Measurements from ENCODE around the gene PHACTR2.
"Not testable (repeated sequence)": the region's sequence is repeated elsewhere in the genome, so short reads cannot be mapped to it uniquely, and the experiment has no call there.

PHACTR2 gene

DNA sequence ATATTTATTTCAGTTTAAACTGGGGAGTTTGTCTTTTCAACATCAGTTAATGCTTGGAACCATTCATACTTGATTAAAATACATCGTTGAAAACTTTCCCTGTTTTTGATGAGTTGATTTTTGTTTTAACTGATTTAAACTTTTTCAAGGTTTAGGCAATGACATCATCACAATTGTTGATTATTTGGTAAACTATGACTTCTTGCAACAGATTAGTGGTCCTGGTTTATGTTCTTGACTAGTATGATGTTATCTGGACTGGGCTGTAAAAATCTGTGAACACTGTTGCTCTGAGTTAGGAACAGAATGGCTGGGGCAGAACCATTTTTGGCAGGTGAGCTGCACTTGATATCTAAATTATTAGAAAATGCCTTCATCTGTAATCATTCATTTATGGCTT lies 186.5 kb downstream of the PHACTR2 start, which contains the start of gene ZC2HC1B:
TSS of gene ZC2HC1B (plus strand) at position 241 of the 400 bp plus-strand sequence. CDS start at position 307, 66 bp downstream.
- DNase-seq (ENCODE audit: low spot score) = no peak

DNA sequence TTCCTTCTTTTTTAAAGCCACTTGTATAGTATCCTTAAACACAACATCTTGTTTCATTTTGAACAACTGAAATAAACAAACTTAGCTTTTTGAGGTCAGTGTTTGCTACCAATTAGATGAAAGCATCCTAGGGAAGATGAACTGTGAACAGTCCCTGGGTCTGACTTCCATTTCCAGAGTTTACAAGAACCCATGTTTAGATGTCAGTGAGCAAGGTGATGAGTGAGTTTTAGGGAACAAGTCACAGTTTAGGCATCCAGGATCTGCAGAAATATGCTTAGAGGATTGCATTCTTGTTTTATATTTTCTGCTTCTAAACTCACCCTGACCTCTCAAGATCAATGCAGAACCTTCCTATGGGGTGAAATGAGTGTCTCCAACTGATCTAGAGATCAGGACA lies 189.5 kb downstream of the PHACTR2 start:
- no peak for DNase-seq (ENCODE audit: low spot score)

DNA sequence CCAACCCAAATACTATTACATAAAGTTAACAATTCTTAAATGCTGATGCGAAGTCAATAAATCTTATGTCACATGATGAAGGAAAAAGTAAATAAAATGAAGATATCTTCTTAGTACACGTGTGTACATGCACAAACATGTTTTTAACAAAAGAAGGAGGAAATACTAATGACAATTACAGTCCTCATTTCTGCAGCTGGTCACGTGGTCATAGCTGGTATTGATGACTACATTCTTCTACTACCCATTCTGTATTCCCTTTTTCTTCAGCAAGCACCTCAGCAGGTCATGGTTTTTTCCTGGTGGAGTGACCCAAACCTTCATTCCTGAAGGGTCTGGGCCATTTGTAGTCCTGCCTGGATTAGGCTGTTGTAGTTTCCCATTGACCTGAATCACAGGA lies 191.0 kb downstream of the PHACTR2 start:
- not testable (repeated sequence) for DNase-seq (ENCODE audit: low spot score)

DNA sequence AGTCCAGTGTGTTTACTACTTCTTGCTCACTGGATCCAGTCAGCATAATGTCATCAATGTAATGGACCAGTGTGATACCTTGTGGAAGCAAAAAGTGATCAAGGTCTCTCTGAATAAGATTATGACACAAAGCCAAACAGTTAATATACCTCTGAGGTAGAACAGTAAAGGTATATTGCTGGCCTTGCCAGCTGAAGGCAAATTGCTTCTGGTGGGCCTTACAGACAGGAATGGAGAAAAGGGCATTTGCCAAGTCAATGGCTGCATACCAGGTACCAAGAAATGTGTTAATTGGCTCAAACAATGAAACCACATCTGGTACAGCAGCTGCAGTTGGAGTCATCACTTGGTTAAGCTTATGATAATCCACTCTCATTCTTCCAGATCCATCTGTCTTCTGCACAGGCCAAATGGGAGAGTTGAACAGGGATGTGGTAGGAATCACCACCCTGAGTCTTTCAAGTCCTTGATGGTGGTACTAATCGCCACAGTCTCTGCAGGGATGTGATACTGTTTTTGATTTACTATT lies 193.5 kb downstream of the PHACTR2 start:
- DNase-seq (ENCODE audit: low spot score) = not testable (repeated sequence)

DNA sequence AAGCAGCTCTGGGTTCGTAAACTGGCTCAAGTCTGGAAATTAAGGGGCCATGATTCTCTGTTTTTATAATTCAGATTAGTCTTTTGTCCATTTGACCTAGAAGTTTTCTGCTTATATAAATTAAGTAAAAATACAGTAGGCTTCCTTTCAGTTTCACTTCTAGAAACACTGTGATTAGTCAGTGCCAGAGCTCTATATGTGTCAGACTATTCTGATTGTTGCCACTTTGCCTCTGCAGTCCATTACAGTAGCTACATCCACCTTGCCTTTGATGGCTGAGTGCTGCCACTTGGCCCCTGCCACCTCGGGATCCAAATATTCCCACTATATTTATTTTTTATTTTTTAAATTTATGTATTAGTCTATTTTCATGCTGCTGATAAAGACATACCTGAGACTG lies 194.4 kb downstream of the PHACTR2 start:
- DNase-seq (ENCODE audit: low spot score) = no peak

DNA sequence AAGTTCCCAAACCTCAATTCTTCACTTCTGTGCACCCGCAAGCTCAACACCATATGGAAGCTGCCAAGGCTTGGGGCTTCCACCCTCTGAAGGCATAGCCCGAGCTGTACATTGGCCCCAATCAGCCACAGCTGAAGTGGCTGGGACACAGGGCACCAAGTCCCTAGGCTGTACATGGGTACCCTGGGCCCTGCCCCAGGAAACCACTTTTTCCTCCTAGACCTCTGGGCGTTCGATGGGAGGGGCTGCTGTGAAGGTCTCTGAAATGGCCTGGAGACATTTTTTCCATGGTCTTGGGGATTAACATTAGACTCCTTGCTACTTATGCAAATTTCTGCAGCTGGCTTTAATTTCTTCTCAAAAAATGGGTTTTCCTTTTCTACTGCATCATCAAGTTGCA lies 195.8 kb downstream of the PHACTR2 start:
- DNase-seq (ENCODE audit: low spot score) = not testable (repeated sequence)

DNA sequence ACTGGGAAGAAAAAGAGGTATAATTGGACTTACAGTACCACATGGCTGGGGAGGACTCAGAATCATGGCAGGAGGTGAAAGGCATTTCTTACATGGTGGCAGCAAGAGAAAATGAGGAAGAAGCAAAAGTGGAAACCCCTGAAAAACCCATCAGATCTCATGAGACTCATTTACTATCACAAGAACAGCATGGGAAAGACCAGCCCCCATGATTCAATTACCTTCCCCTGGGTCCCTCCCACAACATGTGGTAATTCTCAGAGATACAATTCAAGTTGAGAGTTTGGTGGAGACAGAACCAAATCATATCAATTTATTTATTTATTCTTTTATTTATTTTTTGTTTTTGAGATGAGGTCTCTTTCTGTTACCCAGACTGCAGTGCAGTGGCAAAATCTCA lies 196.7 kb downstream of the PHACTR2 start:
- DNase-seq (ENCODE audit: low spot score) = not testable (repeated sequence)

DNA sequence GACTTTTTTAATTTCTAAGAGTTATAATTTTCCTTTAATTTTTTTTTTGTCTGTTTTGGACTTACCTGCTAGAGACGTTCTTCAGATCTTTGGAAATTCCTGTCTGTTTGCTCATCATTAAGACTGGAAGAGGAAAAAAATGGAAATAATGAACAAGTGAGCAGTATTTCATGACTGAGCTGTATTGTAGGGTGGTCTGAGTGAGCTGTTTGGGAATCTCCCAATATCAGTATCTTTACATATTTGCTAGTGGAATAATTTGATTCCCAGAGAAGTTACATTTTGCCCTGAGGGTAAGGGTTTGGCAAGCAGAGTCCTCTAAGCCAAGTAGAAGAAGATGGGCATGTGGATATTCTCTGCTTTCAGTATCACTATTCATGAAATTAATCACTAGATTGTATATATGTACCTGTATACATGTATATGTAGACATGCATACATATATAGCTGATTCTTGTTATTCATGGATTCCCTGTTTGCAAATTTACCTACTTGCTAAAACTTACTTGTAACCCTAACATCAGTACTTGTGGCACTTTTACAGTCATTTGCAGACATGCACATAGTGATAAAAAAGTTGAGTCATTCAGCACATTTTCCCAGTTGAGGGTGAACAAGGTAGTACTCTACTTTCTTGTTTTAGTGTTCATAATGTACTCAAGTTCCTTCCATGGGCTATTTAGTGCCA lies 200.0 kb downstream of the PHACTR2 start:
- no peak for DNase-seq (ENCODE audit: low spot score)

DNA sequence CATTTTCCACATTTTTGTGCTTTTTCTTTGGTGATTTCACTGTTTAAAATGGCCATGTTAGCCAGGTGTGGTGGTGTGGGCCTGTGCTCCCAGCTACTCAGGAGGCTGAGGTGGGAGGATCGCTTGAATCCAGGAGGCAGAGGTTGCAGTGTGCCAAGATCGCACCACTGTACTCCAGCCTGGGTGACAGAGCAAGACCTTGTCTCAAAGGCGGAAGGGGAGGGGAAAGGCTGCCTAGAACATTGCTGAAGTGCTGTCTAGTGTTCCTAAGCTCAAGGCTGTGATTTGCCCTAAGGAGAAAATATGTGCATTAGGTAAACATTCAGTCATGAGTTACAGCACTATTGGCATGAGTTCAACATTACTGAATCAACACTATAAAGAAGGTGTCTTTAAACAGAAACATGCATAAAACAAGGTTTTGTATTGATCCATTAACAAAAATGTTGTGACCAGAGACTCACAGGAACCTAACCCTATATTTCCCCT lies 200.6 kb downstream of the PHACTR2 start:
- DNase-seq (ENCODE audit: low spot score) = no peak

DNA sequence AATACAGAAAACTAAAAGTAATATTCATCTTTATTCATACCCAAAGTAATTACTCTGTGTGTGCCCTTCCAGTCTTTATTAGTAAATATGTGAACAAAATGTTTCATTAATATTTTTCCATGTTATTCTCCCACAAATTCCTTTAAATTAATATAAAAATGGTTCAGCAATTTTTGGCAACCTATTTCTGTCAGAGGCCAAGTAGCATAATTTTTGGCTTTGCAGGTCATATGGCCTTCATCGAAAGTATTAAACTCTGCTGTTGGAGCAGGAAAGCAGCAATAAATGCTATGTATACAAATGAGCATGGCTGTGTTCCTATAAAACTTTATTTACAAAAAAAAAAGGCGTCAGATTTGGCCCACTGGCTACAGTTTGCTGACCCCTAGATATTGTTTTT lies 202.6 kb downstream of the PHACTR2 start:
- DNase-seq (ENCODE audit: low spot score) = no peak
